HUES48 (cell line): ENCODE results near the gene IRF2BPL.
A peak's percentile ranks its signal among the peaks of the same experiment; 100 is the strongest.

Source experiments
- H3K27ac ChIP-seq: one replicate; pipeline ENCODE4 v1.7.0; 2013; ENCODE audit warnings: low read depth, low read length, inconsistent platforms
- H3K27me3 ChIP-seq: 2 replicates; pipeline ENCODE4 v1.6.1; 2013; ENCODE audit warnings: mild to moderate bottlenecking, low read length; ENCODE audit not compliant: control insufficient read depth, insufficient read depth
- H3K36me3 ChIP-seq: 2 replicates; pipeline ENCODE4 v1.6.1; 2013; ENCODE audit warnings: low read length; ENCODE audit not compliant: control insufficient read depth, insufficient read depth
- H3K4me1 ChIP-seq: 2 replicates; pipeline ENCODE4 v1.6.1; 2013; ENCODE audit warnings: mild to moderate bottlenecking, low read length; ENCODE audit not compliant: control insufficient read depth, insufficient read depth
- H3K4me3 ChIP-seq: 2 replicates; pipeline ENCODE4 v1.5.1; 2013; ENCODE audit warnings: mild to moderate bottlenecking, low read depth, low read length
- H3K9ac ChIP-seq: 2 replicates; pipeline ENCODE4 v1.6.1; 2013; ENCODE audit warnings: mild to moderate bottlenecking, low read depth, low read length, moderate library complexity
- H3K9me3 ChIP-seq: 2 replicates; pipeline ENCODE4 v1.6.1; 2013; ENCODE audit warnings: low read length; ENCODE audit not compliant: control insufficient read depth, insufficient read depth

Gene IRF2BPL

DNA sequence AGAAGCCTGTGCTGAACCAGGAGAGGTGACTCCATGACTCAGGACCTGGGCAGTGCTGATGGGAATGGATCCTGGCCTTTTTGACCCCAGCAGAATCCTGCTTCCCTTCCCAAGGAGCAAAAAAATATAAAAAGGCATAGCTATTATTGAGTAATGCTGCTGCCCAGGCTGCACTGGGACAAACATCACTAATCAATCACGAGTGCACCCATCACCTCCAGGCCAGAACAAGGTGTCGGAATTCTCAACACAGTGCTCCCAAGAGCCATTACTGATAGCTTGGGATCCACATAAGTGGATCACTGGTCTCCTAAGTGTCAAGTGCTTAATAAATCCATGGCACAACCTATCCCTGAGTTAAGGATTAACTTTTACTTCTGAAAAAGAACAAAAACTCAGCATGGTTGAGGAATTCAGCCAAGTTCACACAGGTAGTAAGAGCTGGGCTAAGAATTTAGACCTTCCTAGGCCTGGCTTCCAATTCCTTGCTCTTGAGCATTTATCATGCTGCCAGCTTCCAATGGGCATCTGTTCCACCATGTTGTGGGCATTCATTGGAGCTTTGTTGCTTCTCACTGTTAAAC is 31.9 kb downstream of the IRF2BPL start:
- no peaks in the 10 kb centered on the region for H3K9me3 ChIP-seq
- H3K27me3 ChIP-seq: no peaks in the 10 kb centered on the region
- H3K4me3 ChIP-seq: no peak overlapping the region
- no peaks in the 10 kb centered on the region for H3K36me3 ChIP-seq
- no peak overlapping the region for H3K27ac ChIP-seq
- peaks cover 38% of the 10 kb centered on the region for H3K4me1 ChIP-seq
- H3K9ac ChIP-seq: no peak overlapping the region

DNA sequence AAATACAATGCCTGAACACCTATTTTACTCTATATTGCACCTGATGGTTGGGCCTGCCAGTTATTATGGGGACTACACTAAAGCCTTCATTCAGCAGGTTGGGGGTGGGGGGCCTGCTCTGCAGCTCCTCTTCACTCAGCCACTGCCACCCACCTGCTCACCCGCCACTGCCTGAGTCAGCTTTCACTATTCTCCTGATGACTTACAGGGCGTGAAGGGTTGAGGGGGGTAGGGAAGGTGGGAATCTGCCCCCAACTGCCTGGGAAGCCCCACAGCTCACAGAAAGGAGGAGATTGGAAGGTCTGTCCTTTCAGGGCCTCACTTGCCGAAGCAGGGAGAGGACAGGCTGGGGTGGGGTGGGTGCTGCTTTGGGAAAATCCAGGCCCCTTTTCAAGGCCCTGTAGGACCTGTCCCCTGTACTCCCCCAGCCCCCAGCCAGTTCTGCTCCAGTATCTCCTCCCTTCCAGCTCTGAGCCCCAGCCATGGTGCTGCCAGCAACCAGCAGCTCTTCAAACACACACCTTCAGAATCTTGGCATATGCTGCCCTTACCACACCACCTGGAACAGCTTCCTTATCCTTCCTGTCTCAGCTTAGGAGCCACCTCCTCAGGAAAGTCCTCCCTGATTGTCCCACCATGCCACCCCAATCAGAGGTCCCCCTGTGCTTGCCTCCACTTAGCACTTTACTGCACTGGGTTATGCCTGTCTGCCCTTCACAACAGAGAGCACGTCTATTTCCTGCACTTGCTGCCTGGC is 33.1 kb downstream of the IRF2BPL start:
- Histone ChIP-seq H3K4me3 (no peak overlapping the region), H3K4me1 (peaks cover 34% of the 10 kb centered on the region), H3K36me3 (no peaks in the 10 kb centered on the region), H3K27me3 (no peaks in the 10 kb centered on the region), H3K9me3 (no peaks in the 10 kb centered on the region), H3K27ac (peak overlapping the region; percentile 76), H3K9ac (no peak overlapping the region)

- no peak overlapping the region for H3K9ac ChIP-seq
- no peaks in the 10 kb centered on the region for H3K27me3 ChIP-seq
Observed at GRCh38 chr14:76993752-76994151, 34.8 kb downstream of the IRF2BPL start.

DNA sequence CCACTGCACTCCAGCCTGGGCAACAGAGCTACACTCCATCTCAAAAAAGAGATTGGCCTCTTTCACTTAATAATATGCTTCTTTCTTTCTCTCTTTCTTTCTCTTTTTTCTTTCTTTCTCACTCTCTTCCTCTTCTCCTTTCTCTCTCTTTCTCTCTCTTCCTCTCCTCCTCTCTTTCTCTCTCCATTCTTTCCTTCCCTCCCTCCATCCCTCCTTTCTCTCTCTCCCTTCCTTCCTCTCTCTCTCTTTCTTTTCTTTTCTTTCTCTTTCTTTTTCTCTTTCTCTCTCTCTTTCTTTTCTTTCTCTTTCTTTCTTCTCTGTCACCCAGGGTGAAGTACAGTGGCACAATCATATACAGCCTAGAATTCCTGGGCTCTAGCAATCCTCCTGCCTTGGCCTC is 38.4 kb downstream of the IRF2BPL start:
- H3K9ac ChIP-seq: no peak overlapping the region
- no peak overlapping the region for H3K27ac ChIP-seq
- H3K9me3 ChIP-seq: no peaks in the 10 kb centered on the region
- no peak overlapping the region for H3K4me3 ChIP-seq
- peaks cover 15% of the 10 kb centered on the region for H3K4me1 ChIP-seq
- no peaks in the 10 kb centered on the region for H3K27me3 ChIP-seq
- H3K36me3 ChIP-seq: no peaks in the 10 kb centered on the region

More at GRCh38 chr14:76993752-76994151, 34.8 kb downstream of the IRF2BPL start:
- no peaks in the 10 kb centered on the region for H3K9me3 ChIP-seq
- peaks cover 31% of the 10 kb centered on the region for H3K4me1 ChIP-seq
- H3K4me3 ChIP-seq: no peak overlapping the region
- H3K36me3 ChIP-seq: no peaks in the 10 kb centered on the region
- peak overlapping the region; percentile 35 for H3K27ac ChIP-seq

DNA sequence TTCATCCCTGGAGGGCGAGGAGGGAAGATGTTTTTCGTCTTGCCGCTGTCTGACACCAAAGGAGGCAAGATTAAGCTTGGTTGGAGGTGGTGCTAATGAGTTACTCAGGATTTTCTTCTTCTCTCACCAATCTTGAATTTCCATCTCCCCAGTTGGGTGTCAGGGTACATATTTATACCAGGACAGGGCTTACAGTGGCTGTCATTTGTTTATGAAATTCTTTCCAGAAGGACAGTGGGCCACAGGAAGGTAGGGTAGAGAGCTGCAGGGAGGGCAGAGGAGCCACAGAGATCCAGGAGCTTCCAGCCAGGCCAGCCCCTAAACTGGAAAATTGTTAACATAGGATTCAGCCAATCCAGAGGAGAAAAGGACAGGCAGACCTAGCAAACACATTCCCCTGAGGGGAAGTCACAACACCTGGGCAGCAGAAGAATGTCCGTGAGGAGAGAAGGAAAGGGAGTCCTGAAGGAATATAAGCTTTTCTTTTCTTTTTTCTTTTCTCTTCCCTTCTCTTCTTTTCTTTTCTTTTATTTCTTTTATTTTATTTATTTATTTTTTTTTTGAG is 40.5 kb downstream of the IRF2BPL start:
- H3K36me3 ChIP-seq: no peaks in the 10 kb centered on the region
- H3K9ac ChIP-seq: no peak overlapping the region
- no peaks in the 10 kb centered on the region for H3K27me3 ChIP-seq
- peak overlapping the region; percentile 35 for H3K27ac ChIP-seq
- no peaks in the 10 kb centered on the region for H3K9me3 ChIP-seq
- no peak overlapping the region for H3K4me3 ChIP-seq
- H3K4me1 ChIP-seq: peaks cover 20% of the 10 kb centered on the region

GRCh38 chr14:76986231-76986565 is 42.3 kb downstream of the IRF2BPL start:
- H3K4me3 ChIP-seq: no peak overlapping the region
- H3K9me3 ChIP-seq: no peaks in the 10 kb centered on the region
- H3K27me3 ChIP-seq: no peaks in the 10 kb centered on the region
- no peaks in the 10 kb centered on the region for H3K36me3 ChIP-seq
- no peak overlapping the region for H3K9ac ChIP-seq
- peaks cover 20% of the 10 kb centered on the region for H3K4me1 ChIP-seq
- H3K27ac ChIP-seq: no peak overlapping the region

DNA sequence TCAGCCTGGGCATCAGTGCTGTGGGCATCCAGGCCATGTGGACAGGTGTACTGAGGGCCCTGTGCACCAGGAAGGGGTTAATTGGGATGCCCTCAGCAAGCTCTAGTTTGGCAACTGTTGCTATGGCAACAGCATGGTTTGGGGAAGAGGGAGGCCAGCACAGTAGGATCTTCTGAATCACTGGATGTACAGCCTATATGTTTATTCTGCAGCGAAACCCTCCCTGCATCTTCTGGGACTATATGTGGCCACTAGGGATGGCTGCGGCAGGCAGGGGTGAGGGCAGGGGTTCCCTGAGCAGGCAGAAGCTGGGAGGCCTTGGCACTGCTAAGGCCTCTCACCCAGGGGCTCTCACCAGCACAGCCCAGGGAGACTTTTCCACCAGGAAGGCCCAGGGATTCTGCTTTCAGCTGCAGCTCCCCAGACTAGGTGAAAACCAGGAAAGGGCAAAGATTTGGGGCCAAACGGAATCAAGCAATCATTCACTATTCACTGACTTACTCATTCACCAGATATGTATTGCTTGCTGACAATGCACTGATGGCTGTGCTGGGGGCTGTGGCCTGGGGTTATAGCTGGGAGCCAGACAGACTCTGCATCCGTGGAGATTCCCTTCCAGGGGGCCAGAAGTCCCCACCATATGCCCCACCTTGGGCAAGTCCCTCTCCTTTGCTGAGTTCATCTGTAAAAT is 42.8 kb downstream of the IRF2BPL start:
- Histone ChIP-seq H3K9me3 (no peaks in the 10 kb centered on the region), H3K4me3 (no peak overlapping the region), H3K4me1 (peaks cover 20% of the 10 kb centered on the region), H3K36me3 (no peaks in the 10 kb centered on the region), H3K27ac (peak overlapping the region; percentile 17), H3K9ac (no peak overlapping the region), H3K27me3 (no peaks in the 10 kb centered on the region)

- Histone ChIP-seq H3K27ac (no peak overlapping the region), H3K36me3 (no peaks in the 10 kb centered on the region), H3K4me3 (no peak overlapping the region), H3K9me3 (no peaks in the 10 kb centered on the region), H3K4me1 (peaks cover 20% of the 10 kb centered on the region), H3K27me3 (no peaks in the 10 kb centered on the region), H3K9ac (no peak overlapping the region)
Observed at GRCh38 chr14:76984787-76985375, 43.6 kb downstream of the IRF2BPL start.

- Histone ChIP-seq H3K4me3 (no peak overlapping the region), H3K9me3 (no peaks in the 10 kb centered on the region), H3K9ac (no peak overlapping the region), H3K27ac (no peak overlapping the region), H3K27me3 (no peaks in the 10 kb centered on the region), H3K36me3 (no peaks in the 10 kb centered on the region), H3K4me1 (peaks cover 20% of the 10 kb centered on the region)
Observed at GRCh38 chr14:76984297-76984696, 44.2 kb downstream of the IRF2BPL start.

GRCh38 chr14:76981670-76982069 is 46.8 kb downstream of the IRF2BPL start:
- H3K9ac ChIP-seq: no peak overlapping the region
- H3K27me3 ChIP-seq: no peaks in the 10 kb centered on the region
- H3K9me3 ChIP-seq: no peaks in the 10 kb centered on the region
- H3K4me3 ChIP-seq: no peak overlapping the region
- no peak overlapping the region for H3K27ac ChIP-seq
- H3K4me1 ChIP-seq: peaks cover 20% of the 10 kb centered on the region
- H3K36me3 ChIP-seq: no peaks in the 10 kb centered on the region
